ENCODE data around the gene MARK4.
"Not testable (repeated sequence)": the region's sequence is repeated elsewhere in the genome, so short reads cannot be mapped to it uniquely, and the experiment has no call there.

MARK4 gene

DNA sequence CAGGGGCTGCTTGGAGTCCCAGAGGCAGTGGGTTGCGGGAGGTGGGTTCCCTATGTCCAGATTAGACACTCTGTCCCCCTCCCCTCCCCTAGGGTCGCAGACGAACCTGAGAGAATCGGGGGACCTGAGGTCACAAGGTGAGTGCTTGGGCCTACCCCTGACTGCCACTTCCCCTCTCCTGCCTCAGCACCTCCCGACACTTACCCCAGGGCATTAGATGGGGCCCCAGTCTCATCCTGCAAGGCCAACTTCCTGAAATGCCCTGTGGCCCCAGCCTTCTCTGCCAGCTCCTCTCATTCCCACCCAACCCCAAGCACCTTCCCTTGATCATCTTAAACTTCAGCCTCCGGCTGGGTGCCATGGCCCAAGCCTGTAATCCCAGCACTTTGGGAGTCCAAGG, 48.6 kb downstream of the MARK4 start:
- no peak for DNase-seq (ENCODE audit: low read depth)

GRCh38 chr19:45302416-45302815, 51.3 kb downstream of the MARK4 start:
- DNase-seq (ENCODE audit: low read depth): no peak
- H3K4me3 ChIP-seq (ENCODE audit: low read depth, low read length): no peak overlapping the region

More for the DNA sequence above, 48.6 kb downstream of the MARK4 start:
- no peak overlapping the region for H3K4me3 ChIP-seq (ENCODE audit: low read depth, low read length)

GRCh38 chr19:45303269-45304060, 52.4 kb downstream of the MARK4 start:
- DNase-seq (ENCODE audit: low read depth): no peak
- H3K4me3 ChIP-seq (ENCODE audit: low read depth, low read length): no peak overlapping the region

DNA sequence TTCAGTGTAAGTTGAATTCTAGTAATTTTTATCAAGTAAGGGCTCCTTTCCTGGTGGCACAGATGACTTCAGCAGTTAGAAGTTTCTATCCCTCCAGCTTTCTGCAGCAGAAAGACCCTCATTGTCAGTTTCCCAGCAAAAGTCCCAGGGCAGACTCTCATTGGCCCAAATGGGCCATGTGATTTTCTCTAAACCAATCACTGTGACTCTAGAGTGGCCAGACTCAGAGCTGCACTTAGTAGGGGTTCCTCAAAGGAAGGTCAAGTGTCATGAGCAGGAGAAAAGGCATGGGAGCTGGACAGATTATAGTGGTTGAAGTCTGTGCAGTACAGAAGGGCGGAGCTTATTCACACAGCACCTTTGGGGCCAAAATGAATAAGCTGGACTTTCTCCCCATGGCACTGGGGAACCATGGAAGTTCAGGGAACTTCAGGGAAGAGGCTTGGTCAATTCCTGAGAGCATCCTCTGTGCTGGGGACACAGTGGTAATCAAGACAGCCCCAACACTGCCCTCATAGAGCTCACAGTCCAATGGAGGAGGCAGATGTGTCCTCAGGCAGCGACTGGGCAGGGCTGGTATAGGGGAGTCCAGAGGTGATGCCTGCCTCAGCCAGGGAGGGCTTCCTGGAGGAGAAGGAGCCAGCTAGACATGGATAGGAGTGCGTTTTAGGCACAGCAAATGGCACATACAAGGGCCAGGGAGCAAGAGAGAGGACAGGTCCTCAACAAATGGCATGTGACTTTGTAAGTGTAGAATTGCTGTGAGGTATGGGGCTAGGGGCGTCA, 53.3 kb downstream of the MARK4 start:
- DNase-seq (ENCODE audit: low read depth): no peak
- H3K4me3 ChIP-seq (ENCODE audit: low read depth, low read length): no peak overlapping the region

GRCh38 chr19:45305007-45305406, 53.9 kb downstream of the MARK4 start:
- no peak for DNase-seq (ENCODE audit: low read depth)
- H3K4me3 ChIP-seq (ENCODE audit: low read depth, low read length): no peak overlapping the region

DNA sequence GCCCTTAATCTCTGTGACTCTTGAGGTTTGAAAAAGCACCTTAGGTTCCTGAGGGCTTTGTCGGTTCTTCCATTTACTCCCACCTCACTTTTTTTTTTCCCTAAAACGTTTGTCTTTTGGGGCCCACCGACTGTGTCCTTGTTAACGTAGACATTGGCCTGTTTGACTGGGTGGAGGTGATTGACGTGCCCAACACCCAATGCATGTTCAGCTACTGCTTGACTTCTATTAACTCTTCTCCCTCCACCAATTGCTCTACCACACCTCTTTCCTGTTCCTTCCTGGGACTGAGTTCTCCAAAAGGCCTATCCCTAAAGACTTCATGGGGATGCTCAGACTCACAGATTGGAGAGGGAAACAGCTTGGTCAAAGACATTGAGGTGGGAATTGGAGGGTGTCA, 54.4 kb downstream of the MARK4 start:
- no peak for DNase-seq (ENCODE audit: low read depth)
- H3K4me3 ChIP-seq (ENCODE audit: low read depth, low read length): no peak overlapping the region

- H3K4me3 ChIP-seq (ENCODE audit: low read depth, low read length): no peak overlapping the region
These were observed 55.0 kb downstream of the MARK4 start for GRCh38 chr19:45306040-45306439.

DNA sequence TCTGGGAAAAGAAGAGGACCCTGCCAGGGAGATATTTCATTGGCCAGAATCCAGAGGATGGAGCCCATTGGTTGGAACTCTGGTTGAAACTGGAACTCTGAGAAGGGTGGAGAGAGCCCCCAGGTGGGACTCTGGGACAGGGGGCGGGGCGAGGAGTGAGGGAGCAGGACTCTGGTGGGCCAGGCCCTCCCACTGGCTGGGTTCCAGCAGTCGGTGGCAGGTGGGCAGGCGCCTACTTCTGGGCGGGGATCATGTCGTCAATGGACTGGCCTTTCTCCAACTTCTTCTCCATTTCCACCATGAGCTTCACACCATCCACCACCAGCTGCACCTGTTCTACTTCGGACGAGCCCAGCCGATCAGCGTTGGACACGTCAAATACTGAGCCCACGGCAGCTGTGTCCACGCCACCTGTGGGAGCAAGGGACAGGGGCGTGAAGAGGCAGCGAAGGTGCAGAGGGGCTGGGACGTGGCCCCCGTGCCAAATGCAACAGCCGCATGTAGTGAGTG, 55.5 kb downstream of the MARK4 start:
- no peak overlapping the region for H3K4me3 ChIP-seq (ENCODE audit: low read depth, low read length)

More at GRCh38 chr19:45306040-45306439, 55.0 kb downstream of the MARK4 start:
- no peak for DNase-seq (ENCODE audit: low read depth)

DNA sequence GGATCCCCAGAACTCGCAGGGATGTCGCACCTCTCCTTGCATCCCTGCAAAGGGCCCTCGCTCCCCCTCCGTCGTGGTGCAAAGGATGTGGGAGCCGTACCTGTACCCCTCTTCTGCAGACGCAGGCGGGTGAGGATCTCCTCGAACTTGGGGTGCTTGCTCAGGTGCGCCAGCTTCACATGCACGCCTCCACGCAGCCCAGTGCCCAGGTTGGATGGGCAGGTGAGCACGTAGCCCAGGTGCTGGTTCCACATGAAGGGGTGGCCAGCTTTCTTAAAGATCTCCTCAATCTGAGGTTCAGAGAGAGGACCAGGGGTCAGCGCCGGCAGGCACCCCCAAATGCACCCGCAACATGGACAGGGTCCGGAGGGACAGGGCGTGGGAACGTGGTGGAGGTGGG, 56.3 kb downstream of the MARK4 start:
- no peak overlapping the region for H3K4me3 ChIP-seq (ENCODE audit: low read depth, low read length)
- DNase-seq (ENCODE audit: low read depth): no peak

More for the DNA sequence above, 55.5 kb downstream of the MARK4 start:
- no peak for DNase-seq (ENCODE audit: low read depth)

DNA sequence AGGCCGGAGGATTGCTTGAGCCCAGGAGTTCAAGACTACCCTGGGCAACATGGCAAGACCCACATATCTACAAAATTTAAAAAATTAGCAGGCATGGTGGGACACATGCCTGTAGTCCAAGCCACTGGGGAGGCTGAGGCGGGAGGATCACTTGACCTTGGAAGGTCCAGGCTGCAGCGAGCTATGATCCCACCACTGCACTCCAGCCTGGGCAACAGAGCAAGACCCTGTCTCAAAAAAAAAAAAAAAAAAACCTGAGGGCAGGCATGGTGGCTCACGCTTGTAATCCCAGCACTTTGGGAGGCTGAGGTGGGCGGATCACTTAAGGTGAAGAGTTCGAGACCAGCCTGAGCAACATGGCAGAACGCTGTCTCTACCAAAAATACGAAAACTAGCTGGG, 58.3 kb downstream of the MARK4 start:
- H3K4me3 ChIP-seq (ENCODE audit: low read depth, low read length); DNase-seq (ENCODE audit: low read depth): not testable (repeated sequence)

GRCh38 chr19:45311621-45312020, 60.5 kb downstream of the MARK4 start:
- H3K4me3 ChIP-seq (ENCODE audit: low read depth, low read length): no peak overlapping the region
- no peak for DNase-seq (ENCODE audit: low read depth)

GRCh38 chr19:45312285-45312684, 61.2 kb downstream of the MARK4 start:
- DNase-seq (ENCODE audit: low read depth); H3K4me3 ChIP-seq (ENCODE audit: low read depth, low read length): not testable (repeated sequence)

DNA sequence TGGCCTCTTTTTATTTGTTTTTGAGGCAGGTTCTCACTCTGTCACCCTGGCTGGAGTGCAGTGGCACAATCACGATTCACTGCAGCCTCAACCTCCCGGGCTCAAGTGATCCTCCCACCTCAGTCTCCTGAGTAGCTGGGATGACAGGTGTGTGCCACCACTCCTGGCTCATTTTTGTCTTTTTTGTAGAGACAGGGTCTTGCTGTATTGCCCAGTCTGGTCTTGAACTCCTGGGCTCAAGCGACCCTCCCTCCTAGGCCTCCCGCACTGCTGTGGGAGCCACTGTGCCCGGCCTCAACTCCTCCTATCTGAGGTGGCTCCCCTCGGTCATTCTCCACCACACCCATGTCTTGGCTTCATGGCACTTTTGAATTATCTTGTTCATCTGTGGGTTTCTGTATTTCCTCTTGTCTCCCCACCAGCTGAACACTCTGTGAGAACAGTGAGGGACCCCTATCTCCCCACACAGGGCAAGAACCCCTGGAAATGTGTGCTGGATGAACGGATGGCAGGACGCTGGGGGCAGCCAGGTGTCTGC, 63.7 kb downstream of the MARK4 start:
- no peak for DNase-seq (ENCODE audit: low read depth)
- H3K4me3 ChIP-seq (ENCODE audit: low read depth, low read length): no peak overlapping the region

- no peak for DNase-seq (ENCODE audit: low read depth)
- H3K4me3 ChIP-seq (ENCODE audit: low read depth, low read length): no peak overlapping the region
These were observed 64.2 kb downstream of the MARK4 start for GRCh38 chr19:45315304-45315703.

- no peak overlapping the region for H3K4me3 ChIP-seq (ENCODE audit: low read depth, low read length)
- DNase-seq (ENCODE audit: low read depth): no peak
These were observed 70.1 kb downstream of the MARK4 start for GRCh38 chr19:45320997-45321775.

DNA sequence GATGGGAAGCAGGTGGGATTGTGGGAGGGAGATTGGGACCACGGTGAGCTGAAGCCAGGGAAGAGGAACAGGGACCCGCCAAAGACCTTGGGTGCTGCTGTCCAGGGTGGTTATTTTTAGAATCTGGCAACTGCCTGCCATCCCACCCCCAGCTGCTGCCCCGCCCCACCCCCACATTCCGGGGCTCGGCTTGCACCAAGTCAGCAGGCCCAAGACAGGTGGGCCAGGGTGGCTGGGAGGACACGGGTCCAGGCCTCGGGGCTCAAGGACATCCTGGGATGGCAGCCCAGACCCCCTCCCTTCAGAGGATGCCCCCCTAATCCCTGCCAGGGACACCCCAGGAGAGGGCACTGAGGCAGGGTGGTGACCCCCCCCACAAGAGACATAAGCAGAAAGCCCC, 70.8 kb downstream of the MARK4 start:
- no peak overlapping the region for H3K4me3 ChIP-seq (ENCODE audit: low read depth, low read length)
- no peak for DNase-seq (ENCODE audit: low read depth)

DNA sequence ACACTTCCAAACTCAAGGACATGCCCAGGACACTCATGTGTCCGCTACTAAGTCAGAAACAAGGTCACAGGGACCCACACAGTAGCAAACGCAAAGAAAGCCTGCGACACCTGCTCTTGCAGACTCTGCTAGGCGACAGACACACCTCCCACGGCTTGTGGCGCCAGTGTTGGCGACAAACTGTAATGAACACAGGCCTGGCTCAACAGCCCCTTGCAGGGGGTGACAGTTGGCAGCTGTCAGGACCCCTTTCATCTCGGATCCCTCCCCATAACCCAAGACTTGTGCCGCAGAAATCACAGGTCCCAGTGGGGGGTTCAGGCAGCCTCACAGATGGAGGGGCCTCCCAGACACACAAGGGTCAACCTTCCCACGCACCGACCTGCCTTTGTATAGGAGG, 71.2 kb downstream of the MARK4 start:
- H3K4me3 ChIP-seq (ENCODE audit: low read depth, low read length): no peak overlapping the region
- DNase-seq (ENCODE audit: low read depth): no peak

GRCh38 chr19:45322744-45323281, 71.7 kb downstream of the MARK4 start, which contains the start of gene CKM:
TSS of gene CKM (minus strand) at chr19:45322875. CDS start at chr19:45319713, 3,162 bp downstream.
- DNase-seq (ENCODE audit: low read depth): no peak
- peak within 1 kb of the TSS; percentile 36 for H3K4me3 ChIP-seq (ENCODE audit: low read depth, low read length)

GRCh38 chr19:45323671-45324081, 72.6 kb downstream of the MARK4 start:
- peak overlapping the region; percentile 36 for H3K4me3 ChIP-seq (ENCODE audit: low read depth, low read length)
- no peak for DNase-seq (ENCODE audit: low read depth)
